ENCODE measurements around the gene FBXL3.

- TF ChIP-seq POLR2A (IDR thresholded peaks at IDR 0.05; ENCODE audit: low read length) (no peak), GATA1 (IDR thresholded peaks at IDR 0.05; ENCODE audit: low read depth, low read length) (no peak)
Observed at GRCh38 chr13:77028202-77028601, 1.2 kb upstream of the FBXL3 start.
